Measurements from ENCODE around the gene IL18.

Gene IL18

GRCh38 chr11:112179601-112180000, 15.7 kb upstream of the IL18 start:
- no peak for DNase-seq (ENCODE audit: low spot score)
- TF ChIP-seq CTCF (IDR thresholded peaks at IDR 0.05; ENCODE audit: borderline replicate concordance, control extremely low read depth, extremely low read depth, insufficient read depth, missing control alignments) = no peak
- in situ Hi-C loops (cut with MboI; ENCODE audit: low sequenced_read_pairs, unreplicated experiment) = no loop called here

- DNase-seq (ENCODE audit: low spot score) = no peak
- in situ Hi-C loops (cut with MboI; ENCODE audit: low sequenced_read_pairs, unreplicated experiment) = no loop called here
- TF ChIP-seq CTCF (IDR thresholded peaks at IDR 0.05; ENCODE audit: borderline replicate concordance, control extremely low read depth, extremely low read depth, insufficient read depth, missing control alignments) = no peak
These were observed 15.0 kb upstream of the IL18 start for GRCh38 chr11:112178936-112179335.

- TF ChIP-seq CTCF (IDR thresholded peaks at IDR 0.05; ENCODE audit: borderline replicate concordance, control extremely low read depth, extremely low read depth, insufficient read depth, missing control alignments) = no peak
- in situ Hi-C loops (cut with MboI; ENCODE audit: low sequenced_read_pairs, unreplicated experiment) = no loop called here
- DNase-seq (ENCODE audit: low spot score) = no peak
These were observed 14.5 kb upstream of the IL18 start for GRCh38 chr11:112178428-112178827.

- in situ Hi-C loops (cut with MboI; ENCODE audit: low sequenced_read_pairs, unreplicated experiment) = no loop called here
These were observed 13.7 kb upstream of the IL18 start for GRCh38 chr11:112177589-112177988.

GRCh38 chr11:112176077-112176476, 12.2 kb upstream of the IL18 start:
- in situ Hi-C loops (cut with MboI; ENCODE audit: low sequenced_read_pairs, unreplicated experiment) = no loop called here
- no peak for DNase-seq (ENCODE audit: low spot score)
- no peak for TF ChIP-seq CTCF (IDR thresholded peaks at IDR 0.05; ENCODE audit: borderline replicate concordance, control extremely low read depth, extremely low read depth, insufficient read depth, missing control alignments)

More at GRCh38 chr11:112177589-112177988, 13.7 kb upstream of the IL18 start:
- TF ChIP-seq CTCF (IDR thresholded peaks at IDR 0.05; ENCODE audit: borderline replicate concordance, control extremely low read depth, extremely low read depth, insufficient read depth, missing control alignments) = no peak
- DNase-seq (ENCODE audit: low spot score) = no peak

- TF ChIP-seq CTCF (IDR thresholded peaks at IDR 0.05; ENCODE audit: borderline replicate concordance, control extremely low read depth, extremely low read depth, insufficient read depth, missing control alignments) = no peak
- no peak for DNase-seq (ENCODE audit: low spot score)
- in situ Hi-C loops (cut with MboI; ENCODE audit: low sequenced_read_pairs, unreplicated experiment) = no loop called here
These were observed 11.7 kb upstream of the IL18 start for GRCh38 chr11:112175599-112175952.
